Transverse colon (tissue), 4 donors: ENCODE results near the gene CXCR1. TPM values are rescaled to one million over a fixed set of nuclear protein-coding genes. Genes with fewer than 3 reads are reported as not detected.

Experiments
- DNase-seq: peaks from one replicate; pipeline ENCODE4 v3.0.0-alpha.2; 2019
- H3K27ac ChIP-seq, 4 donors: fragments of 200-600 bp; sonication (generic); 2 replicates each; pipeline ENCODE4 v1.5.1; 2016 to 2018; ENCODE audit warnings: inconsistent platforms in 4 of 4
- H3K27me3 ChIP-seq: fragments of 200-600 bp; sonication (generic); 2 replicates; pipeline ENCODE4 v1.5.1; 2017; ENCODE audit warnings: inconsistent platforms
- H3K36me3 ChIP-seq, 4 donors: fragments of 200-600 bp; sonication (generic); 2 replicates each; pipeline ENCODE4 v1.5.1; 2017 to 2019; ENCODE audit warnings: inconsistent platforms in 4 of 4
- H3K4me1 ChIP-seq, 4 donors: fragments of 200-600 bp; sonication (generic); 2 replicates each; pipeline ENCODE4 v1.5.1; 2017 to 2020; ENCODE audit warnings: inconsistent platforms in 4 of 4
- H3K4me3 ChIP-seq, 4 donors: fragments of 200-600 bp; sonication (generic); 1 replicate in 1 of 4; 2 replicates in 3 of 4; pipeline versions ENCODE4 v1.5.1 to v1.6.1; 2017 to 2019; ENCODE audit warnings: inconsistent platforms in 4 of 4
- H3K9me3 ChIP-seq, 2 donors: fragments of 200-600 bp; sonication (generic); 2 replicates each; pipeline ENCODE4 v1.5.1; 2017 to 2019; ENCODE audit warnings: inconsistent platforms in 2 of 2
- EP300 ChIP-seq: sonication (generic); formaldehyde crosslinking; IDR thresholded peaks from one replicate; pipeline ENCODE4 v1.6.1; 2017; ENCODE audit warnings: antibody characterized with exemption, low read depth
- POLR2A ChIP-seq: fragments of 450-650 bp; IDR thresholded peaks from one replicate; pipeline ENCODE4 v1.6.1; 2016; ENCODE audit warnings: antibody characterized with exemption, mild to moderate bottlenecking, moderate library complexity
- POLR2AphosphoS5 ChIP-seq, 3 donors: sonication (generic); formaldehyde crosslinking; IDR thresholded peaks; one replicate each; pipeline ENCODE4 v1.6.1; 2016; ENCODE audit warnings: antibody characterized with exemption in 3 of 3
- WGBS, 2 donors: methylation state at CpG; one replicate each; pipeline ENCODE4 v1.1.5; 2018; ENCODE audit warnings: low coverage in 1 of 2; 5-methylcytosine and 5-hydroxymethylcytosine counted together
- in situ Hi-C, 4 donors: fragments of 200-750 bp; cut with MboI; loops; one replicate each; pipeline versions ENCODE4 v1.15.0 to v1.15.1; 2017; ENCODE audit warnings: low sequenced_read_pairs in 3 of 4, low pct_ligation_motif_present in 1 of 4, low pct_unique_long_range_greater_than_20kb in 1 of 4
- intact Hi-C: fragments of 100-400 bp; cut with DNase I; formaldehyde crosslinking; loops from one replicate; pipeline ENCODE4 v1.15.1; 2023; ENCODE audit warnings: low total_unique reads
- total RNA-seq, 4 donors: library from RNA; depleted of rRNA; stranded (reverse); fragments of >200 nt; gene quantifications; one replicate each; pipeline ENCODE4 v1.1.0, GENCODE V29; 2016
- TF ChIP-seq, protein P1 (sequence below), 5 experiments: fragments of 200-600 bp in 3 of 5; fragments of 450-650 bp in 2 of 5; sonication (generic) in 3 of 5; IDR thresholded peaks; 1 replicate in 2 of 5; 2 replicates in 3 of 5; pipeline ENCODE4 v1.5.1; 2016 to 2017; ENCODE audit warnings: antibody characterized with exemption in 5 of 5, inconsistent platforms in 3 of 5, mild to moderate bottlenecking in 2 of 5, moderate library complexity in 1 of 5

The CXCR1 gene
- total RNA-seq, 4 donors from 2014 or later, result 0.14 TPM; not detected in 3

DNA sequence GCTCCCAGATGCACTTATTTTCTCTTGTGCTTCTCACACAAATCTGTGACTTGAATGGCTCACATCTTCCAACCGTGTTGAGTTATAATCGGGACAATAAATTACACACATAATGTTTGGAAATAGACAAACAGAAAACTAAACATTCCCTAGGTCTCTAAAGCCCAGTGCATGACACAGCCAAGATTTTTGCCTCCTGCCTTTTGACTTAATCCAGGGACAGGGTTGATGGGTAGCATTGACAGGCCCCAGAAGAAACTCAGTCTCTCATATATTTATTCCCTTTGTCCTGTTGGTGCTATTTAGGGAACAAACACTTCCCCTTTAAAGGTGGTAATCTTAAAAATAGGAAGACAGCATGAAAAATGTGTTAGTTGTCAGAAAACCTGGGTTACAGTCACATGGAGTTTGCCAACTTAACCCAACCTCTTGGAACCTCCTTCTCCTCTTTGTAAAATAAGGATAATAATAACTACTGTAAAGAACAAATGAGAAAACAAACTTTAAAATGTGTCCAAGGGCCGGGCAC is 26.2 kb upstream of the CXCR1 start:
- H3K4me1 ChIP-seq, result peaks cover 0 to 25% (median 2%) of the 10 kb centered on the region in 4 donors
- DNase-seq, result no peak
- peak overlapping the region in 3 of 4 donors; percentile 8 to 58 (median 13) for H3K27ac ChIP-seq
- no peaks in the 10 kb centered on the region for H3K27me3 ChIP-seq
- no peaks in the 10 kb centered on the region for H3K9me3 ChIP-seq
- no peaks in the 10 kb centered on the region for H3K36me3 ChIP-seq
- peak in 2 of 3 donors; percentile 42 to 51 for TF ChIP-seq POLR2AphosphoS5 (IDR thresholded peaks at IDR 0.05)
- TF ChIP-seq, protein P1, sequence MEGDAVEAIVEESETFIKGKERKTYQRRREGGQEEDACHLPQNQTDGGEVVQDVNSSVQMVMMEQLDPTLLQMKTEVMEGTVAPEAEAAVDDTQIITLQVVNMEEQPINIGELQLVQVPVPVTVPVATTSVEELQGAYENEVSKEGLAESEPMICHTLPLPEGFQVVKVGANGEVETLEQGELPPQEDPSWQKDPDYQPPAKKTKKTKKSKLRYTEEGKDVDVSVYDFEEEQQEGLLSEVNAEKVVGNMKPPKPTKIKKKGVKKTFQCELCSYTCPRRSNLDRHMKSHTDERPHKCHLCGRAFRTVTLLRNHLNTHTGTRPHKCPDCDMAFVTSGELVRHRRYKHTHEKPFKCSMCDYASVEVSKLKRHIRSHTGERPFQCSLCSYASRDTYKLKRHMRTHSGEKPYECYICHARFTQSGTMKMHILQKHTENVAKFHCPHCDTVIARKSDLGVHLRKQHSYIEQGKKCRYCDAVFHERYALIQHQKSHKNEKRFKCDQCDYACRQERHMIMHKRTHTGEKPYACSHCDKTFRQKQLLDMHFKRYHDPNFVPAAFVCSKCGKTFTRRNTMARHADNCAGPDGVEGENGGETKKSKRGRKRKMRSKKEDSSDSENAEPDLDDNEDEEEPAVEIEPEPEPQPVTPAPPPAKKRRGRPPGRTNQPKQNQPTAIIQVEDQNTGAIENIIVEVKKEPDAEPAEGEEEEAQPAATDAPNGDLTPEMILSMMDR (IDR thresholded peaks at IDR 0.05), result no peak
- in situ Hi-C loops (loop anchor here in 3 of 4 donors (5.0 to 25.0 kb wide), 2 partner anchors 64 to 194 kb away; partner anchors contain the start of genes CTDSP1 (in 2 of the 3) and SLC11A1 (in 2 of the 3)), intact Hi-C loops (no loop called here)
- 68% methylated on average over 3 of the region's 3 CpGs; no CpG with 5 or more reads in 1 of the 2 donors for WGBS, 2 donors
- H3K4me3 ChIP-seq, result no peak overlapping the region

DNA sequence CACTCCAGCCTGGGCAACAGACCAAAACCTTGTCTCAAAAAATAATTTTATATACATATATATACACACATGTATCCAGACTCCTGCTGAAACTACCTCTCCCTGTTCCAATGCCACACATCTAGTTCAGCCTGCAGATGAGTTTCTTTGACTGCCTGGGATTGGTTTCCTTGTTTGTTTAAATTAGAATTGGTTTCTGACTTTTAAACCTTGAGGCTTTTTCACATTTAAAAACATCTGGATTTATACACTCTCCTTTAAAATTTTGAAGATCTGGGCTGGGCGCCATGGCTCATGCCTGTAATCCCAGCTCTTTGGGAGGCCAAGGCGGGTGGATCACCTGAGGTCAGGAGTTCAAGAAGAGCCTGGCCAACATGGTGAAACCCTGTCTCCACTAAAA is 21.8 kb upstream of the CXCR1 start:
- Histone ChIP-seq H3K4me1 (peaks cover 6 to 30% (median 12%) of the 10 kb centered on the region in 4 donors), H3K27ac (peak overlapping the region in 3 of 4 donors; percentile 67 to 79 (median 72)), H3K36me3 (no peaks in the 10 kb centered on the region), H3K4me3 (no peak overlapping the region), H3K9me3 (no peaks in the 10 kb centered on the region), H3K27me3 (no peaks in the 10 kb centered on the region)
- no peak for TF ChIP-seq POLR2AphosphoS5 (IDR thresholded peaks at IDR 0.05)
- TF ChIP-seq POLR2A, result no peak
- TF ChIP-seq EP300, result no peak
- TF ChIP-seq, protein P1 (IDR thresholded peaks at IDR 0.05), result no peak
- intact Hi-C loops, result loop anchor here (5.0 to 10.0 kb wide), 2 partner anchors 69 to 186 kb away; no protein-coding TSS in a partner anchor
- in situ Hi-C loops, result loop anchor here in 2 of 4 donors (25.0 kb wide), 1 partner anchor 199 kb away; the partner anchor contains the start of genes CTDSP1 (in 2 of the 2) and SLC11A1 (in 2 of the 2)
- 88 to 93% methylated on average over 2 of the region's 2 CpGs for WGBS, 2 donors
- DNase-seq, result no peak

DNA sequence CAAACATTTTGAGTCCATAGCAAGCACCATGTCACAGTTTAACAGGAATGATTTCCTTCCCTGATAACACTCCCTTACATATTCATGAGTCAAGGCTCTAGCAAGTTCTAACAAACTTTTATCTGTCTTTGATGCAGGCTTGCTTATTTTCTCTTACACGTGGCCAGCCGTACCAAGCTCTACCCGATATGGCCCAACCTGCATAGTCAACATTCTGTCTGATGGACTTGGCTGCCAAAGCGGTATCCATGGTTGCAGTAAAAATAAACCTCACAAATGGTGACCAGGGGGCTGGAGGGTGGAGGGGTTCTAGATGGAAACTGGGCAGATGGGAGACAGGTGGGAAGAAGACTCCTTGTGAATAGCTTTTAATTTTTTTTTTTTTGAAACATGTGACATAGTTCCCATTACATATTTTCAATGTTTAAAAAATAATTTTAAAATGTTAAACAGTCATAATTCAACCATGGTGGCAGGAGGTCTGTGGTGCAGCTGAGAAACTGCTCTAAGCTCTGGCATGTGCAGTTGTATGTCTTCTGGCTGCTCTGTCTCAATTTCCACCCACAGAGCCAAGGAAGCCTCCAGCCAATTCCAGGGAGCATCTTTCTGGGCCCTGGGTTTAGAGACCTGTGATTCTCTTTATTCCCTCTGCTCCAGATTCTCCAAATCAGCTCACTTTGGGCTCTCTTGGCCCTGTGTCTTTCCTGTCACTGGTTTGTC is 20.7 kb upstream of the CXCR1 start:
- in situ Hi-C loops, result loop anchor here in 2 of 4 donors (25.0 kb wide), 1 partner anchor 200 kb away; the partner anchor contains the start of genes CTDSP1 (in 2 of the 2) and SLC11A1 (in 2 of the 2)
- Histone ChIP-seq H3K27me3 (no peaks in the 10 kb centered on the region), H3K27ac (peak overlapping the region; percentile 44 to 79 (median 70)), H3K4me1 (peaks cover 6 to 19% (median 12%) of the 10 kb centered on the region in 4 donors), H3K4me3 (no peak overlapping the region), H3K9me3 (no peaks in the 10 kb centered on the region), H3K36me3 (no peaks in the 10 kb centered on the region)
- DNase-seq, result peak; percentile 16
- 60 to 70% methylated on average over 4 of the region's 4 CpGs for WGBS, 2 donors
- TF ChIP-seq POLR2A (no peak), POLR2AphosphoS5 (IDR thresholded peaks at IDR 0.05) (peak; percentile 50 to 69 (median 60))
- intact Hi-C loops, result loop anchor here (5.0 to 10.0 kb wide), 2 partner anchors 70 to 187 kb away; no protein-coding TSS in a partner anchor

DNA sequence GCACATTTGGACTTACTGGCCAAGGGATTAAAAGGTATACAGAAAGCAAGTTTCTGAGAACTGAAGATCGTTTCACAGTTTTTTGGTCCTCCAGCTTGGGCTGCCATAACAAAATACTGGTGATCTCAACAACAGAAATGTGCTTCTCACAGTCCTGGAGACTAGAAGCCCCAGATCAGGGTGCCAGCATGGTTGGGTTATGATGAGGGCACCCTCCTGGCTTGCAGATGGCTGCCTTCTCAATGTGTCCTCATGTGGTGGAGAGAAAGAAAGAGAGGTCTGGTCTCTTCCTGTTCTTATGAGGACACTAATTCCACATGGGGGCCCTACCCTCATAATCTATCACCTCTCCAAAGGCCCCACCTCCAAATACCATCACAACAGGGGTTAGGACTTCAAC is 20.1 kb upstream of the CXCR1 start:
- no peaks in the 10 kb centered on the region for H3K9me3 ChIP-seq
- H3K27me3 ChIP-seq, result no peaks in the 10 kb centered on the region
- H3K4me1 ChIP-seq, result peaks cover 6 to 17% (median 11%) of the 10 kb centered on the region in 4 donors
- no peak overlapping the region for H3K4me3 ChIP-seq
- intact Hi-C loops (loop anchor here (5.0 to 10.0 kb wide), 2 partner anchors 70 to 188 kb away; no protein-coding TSS in a partner anchor), in situ Hi-C loops (loop anchor here in 2 of 4 donors (25.0 kb wide), 1 partner anchor 200 kb away; the partner anchor contains the start of genes CTDSP1 (in 2 of the 2) and SLC11A1 (in 2 of the 2))
- no peak for DNase-seq
- 56 to 67% methylated on average over 1 of the region's 1 CpG for WGBS, 2 donors
- peak overlapping the region; percentile 34 to 79 (median 62) for H3K27ac ChIP-seq
- no peaks in the 10 kb centered on the region for H3K36me3 ChIP-seq
- TF ChIP-seq EP300, result no peak
- TF ChIP-seq, protein P1 (IDR thresholded peaks at IDR 0.05), result no peak
- TF ChIP-seq POLR2A, result no peak
- TF ChIP-seq POLR2AphosphoS5 (IDR thresholded peaks at IDR 0.05), result no peak
